Trophoblast cell (in vitro differentiated cells and primary cell): ENCODE data around the gene HECTD4.
"Not testable (repeated sequence)": the region's sequence is repeated elsewhere in the genome, so short reads cannot be mapped to it uniquely, and the experiment has no call there.

Source experiments
- DNase-seq, 2 donors: peaks; one replicate each; pipeline ENCODE4 v3.0.0-alpha.2; 2016
- H2AFZ ChIP-seq: 2 replicates; pipeline ENCODE4 v1.6.1; 2013; ENCODE audit warnings: low read length, moderate library complexity, mild to moderate bottlenecking; ENCODE audit not compliant: insufficient read depth, poor library complexity
- H2AK5ac ChIP-seq: 2 replicates; pipeline ENCODE4 v1.6.1; 2013; ENCODE audit warnings: mild to moderate bottlenecking, low read length
- H2BK120ac ChIP-seq: 2 replicates; pipeline ENCODE4 v1.6.1; 2013; ENCODE audit warnings: low read length, mild to moderate bottlenecking, moderate library complexity; ENCODE audit not compliant: insufficient read depth, poor library complexity
- H2BK12ac ChIP-seq: 2 replicates; pipeline ENCODE4 v1.6.1; 2013; ENCODE audit warnings: mild to moderate bottlenecking, low read length, moderate library complexity
- H2BK5ac ChIP-seq: 2 replicates; pipeline ENCODE4 v1.6.1; 2013; ENCODE audit warnings: low read length, low read depth, moderate library complexity, mild to moderate bottlenecking; ENCODE audit not compliant: poor library complexity
- H3K14ac ChIP-seq: 2 replicates; pipeline ENCODE4 v1.6.1; 2013; ENCODE audit warnings: mild to moderate bottlenecking, low read length
- H3K18ac ChIP-seq: 2 replicates; pipeline ENCODE4 v1.6.1; 2013; ENCODE audit warnings: mild to moderate bottlenecking, low read length
- H3K23ac ChIP-seq: 2 replicates; pipeline ENCODE4 v1.6.1; 2013; ENCODE audit warnings: low read length
- H3K27ac ChIP-seq: 2 replicates; pipeline ENCODE4 v1.5.1; 2013; ENCODE audit warnings: low read depth, mild to moderate bottlenecking, inconsistent platforms, low read length, moderate library complexity
- H3K27me3 ChIP-seq: 2 replicates; pipeline ENCODE4 v1.6.1; 2013; ENCODE audit warnings: inconsistent platforms, mild to moderate bottlenecking, low read length, moderate library complexity; ENCODE audit not compliant: insufficient read depth
- H3K36me3 ChIP-seq, 2 experiments: 1 replicate in 1 of 2; 2 replicates in 1 of 2; pipeline ENCODE4 v1.6.1; 2013; ENCODE audit warnings: low read length in 2 of 2, mild to moderate bottlenecking in 2 of 2, moderate library complexity in 1 of 2; ENCODE audit not compliant: insufficient read depth in 2 of 2, control insufficient read depth in 1 of 2
- H3K4ac ChIP-seq: 2 replicates; pipeline ENCODE4 v1.6.1; 2013; ENCODE audit warnings: low read depth, mild to moderate bottlenecking, low read length, moderate library complexity
- H3K4me1 ChIP-seq, 2 experiments: 1 replicate in 1 of 2; 2 replicates in 1 of 2; pipeline ENCODE4 v1.6.1; 2013; ENCODE audit warnings: low read length in 2 of 2, mild to moderate bottlenecking in 2 of 2, moderate library complexity in 1 of 2; ENCODE audit not compliant: insufficient read depth in 2 of 2, control insufficient read depth in 1 of 2
- H3K4me2 ChIP-seq: 2 replicates; pipeline ENCODE4 v1.6.1; 2013; ENCODE audit warnings: inconsistent platforms, mild to moderate bottlenecking, low read length, moderate library complexity
- H3K4me3 ChIP-seq: 2 replicates; pipeline ENCODE4 v1.5.1; 2013; ENCODE audit warnings: mild to moderate bottlenecking, low read depth, low read length, inconsistent platforms
- H3K79me1 ChIP-seq: one replicate; pipeline ENCODE4 v1.6.1; 2013; ENCODE audit warnings: low read length
- H3K79me2 ChIP-seq: 2 replicates; pipeline ENCODE4 v1.6.1; 2013; ENCODE audit warnings: low read length, mild to moderate bottlenecking; ENCODE audit not compliant: control insufficient read depth, insufficient read depth, poor library complexity
- H3K9ac ChIP-seq: 2 replicates; pipeline ENCODE4 v1.6.1; 2013; ENCODE audit warnings: mild to moderate bottlenecking, low read length
- H3K9me3 ChIP-seq: 2 replicates; pipeline ENCODE4 v1.6.1; 2013; ENCODE audit warnings: low read depth, mild to moderate bottlenecking, control low read depth, inconsistent platforms, low read length; ENCODE audit not compliant: insufficient read depth
- H4K12ac ChIP-seq: 2 replicates; pipeline ENCODE4 v1.6.1; 2013; ENCODE audit warnings: low read depth, mild to moderate bottlenecking, low read length, moderate library complexity
- H4K8ac ChIP-seq: 2 replicates; pipeline ENCODE4 v1.6.1; 2013; ENCODE audit warnings: low read depth, mild to moderate bottlenecking, low read length, moderate library complexity
- H4K91ac ChIP-seq: one replicate; pipeline ENCODE4 v1.6.1; 2013; ENCODE audit warnings: low read depth, mild to moderate bottlenecking, low read length, moderate library complexity
- WGBS: extraction: QIAGEN DNeasy Blood & Tissue Kit; methylation state at CpG from one replicate; pipeline ENCODE4 v1.1.7; 2013; ENCODE audit warnings: missing lambda C conversion rate; ENCODE audit not compliant: insufficient read length, insufficient coverage; ENCODE audit errors: extremely low coverage; 5-methylcytosine and 5-hydroxymethylcytosine counted together

HECTD4 gene

DNA sequence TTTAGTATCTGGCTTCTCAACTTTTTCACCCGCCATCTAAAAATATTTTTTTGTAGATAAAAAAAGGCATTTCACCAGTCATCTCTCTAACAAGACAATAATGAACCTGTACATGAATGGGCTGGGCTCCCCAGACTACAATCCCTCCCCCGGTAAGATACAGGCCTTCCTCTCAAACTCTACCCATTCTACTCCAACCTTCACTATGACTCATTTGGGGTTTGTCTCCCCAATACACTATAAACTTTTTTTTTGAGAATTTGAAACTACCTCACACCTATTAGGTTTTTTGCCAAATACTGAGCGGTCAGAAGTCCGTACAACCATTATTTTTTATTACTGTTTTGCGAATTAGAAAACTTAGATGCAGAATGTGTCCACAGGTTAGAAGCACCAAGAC is 26.4 kb upstream of the HECTD4 start:
- Histone ChIP-seq H4K8ac (peak overlapping the region; percentile 96), H3K79me1 (peaks cover 5% of the 10 kb centered on the region), H3K36me3 (peaks cover 13 to 36% of the 10 kb centered on the region in 2 experiments), H3K14ac (no peak overlapping the region), H4K91ac (no peak overlapping the region), H3K79me2 (peaks cover 5% of the 10 kb centered on the region), H3K4ac (peak overlapping the region; percentile 94), H3K4me1 (peaks cover 0 to 3% of the 10 kb centered on the region in 2 experiments), H3K27ac (peak overlapping the region; percentile 88), H2BK120ac (no peak overlapping the region), H2AK5ac (no peak overlapping the region), H3K9me3 (no peaks in the 10 kb centered on the region), H3K18ac (no peak overlapping the region), H3K23ac (no peak overlapping the region), H3K4me2 (peak overlapping the region; percentile 89), H3K27me3 (no peaks in the 10 kb centered on the region), H2BK5ac (no peak overlapping the region), H4K12ac (no peak overlapping the region), H3K4me3 (peak overlapping the region; percentile 92), H3K9ac (peak overlapping the region; percentile 100), H2BK12ac (no peak overlapping the region), H2AFZ (no peak overlapping the region)
- WGBS: no CpG with 5 or more reads among the region's 5 CpGs
- DNase-seq: no peak

DNA sequence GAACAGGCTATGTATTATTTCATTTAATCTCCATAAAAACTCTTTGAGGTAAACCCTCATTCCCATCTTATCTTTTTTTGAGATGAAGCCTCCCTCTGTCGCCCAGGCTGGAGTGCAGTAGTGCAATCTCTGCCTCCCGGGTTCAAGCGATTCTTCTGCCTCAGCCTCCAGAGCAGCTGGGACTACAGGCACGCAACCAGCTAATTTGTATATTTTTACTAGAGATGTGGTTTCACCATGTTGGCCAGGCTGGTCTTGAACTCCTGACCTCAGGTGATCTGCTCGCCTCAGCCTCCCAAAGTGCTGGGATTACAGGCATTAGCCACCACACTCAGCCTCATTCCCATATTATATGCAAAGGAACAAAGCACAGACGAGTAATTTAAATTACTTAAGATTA is 25.5 kb upstream of the HECTD4 start:
- H3K27ac ChIP-seq, H3K79me1 ChIP-seq, H2AFZ ChIP-seq, H3K18ac ChIP-seq, H3K4me3 ChIP-seq, H3K4ac ChIP-seq, H3K4me1 ChIP-seq, H3K14ac ChIP-seq, H2BK5ac ChIP-seq, H3K27me3 ChIP-seq, H2BK12ac ChIP-seq, H3K9me3 ChIP-seq, DNase-seq, H3K79me2 ChIP-seq, H2AK5ac ChIP-seq, H4K8ac ChIP-seq, H3K9ac ChIP-seq, H4K12ac ChIP-seq, H4K91ac ChIP-seq, H3K23ac ChIP-seq, H2BK120ac ChIP-seq: not testable (repeated sequence)
- WGBS: no CpG with 5 or more reads among the region's 6 CpGs
- Histone ChIP-seq H3K36me3 (peaks cover 13 to 36% of the 10 kb centered on the region in 2 experiments), H3K4me2 (peak overlapping the region; percentile 42)

DNA sequence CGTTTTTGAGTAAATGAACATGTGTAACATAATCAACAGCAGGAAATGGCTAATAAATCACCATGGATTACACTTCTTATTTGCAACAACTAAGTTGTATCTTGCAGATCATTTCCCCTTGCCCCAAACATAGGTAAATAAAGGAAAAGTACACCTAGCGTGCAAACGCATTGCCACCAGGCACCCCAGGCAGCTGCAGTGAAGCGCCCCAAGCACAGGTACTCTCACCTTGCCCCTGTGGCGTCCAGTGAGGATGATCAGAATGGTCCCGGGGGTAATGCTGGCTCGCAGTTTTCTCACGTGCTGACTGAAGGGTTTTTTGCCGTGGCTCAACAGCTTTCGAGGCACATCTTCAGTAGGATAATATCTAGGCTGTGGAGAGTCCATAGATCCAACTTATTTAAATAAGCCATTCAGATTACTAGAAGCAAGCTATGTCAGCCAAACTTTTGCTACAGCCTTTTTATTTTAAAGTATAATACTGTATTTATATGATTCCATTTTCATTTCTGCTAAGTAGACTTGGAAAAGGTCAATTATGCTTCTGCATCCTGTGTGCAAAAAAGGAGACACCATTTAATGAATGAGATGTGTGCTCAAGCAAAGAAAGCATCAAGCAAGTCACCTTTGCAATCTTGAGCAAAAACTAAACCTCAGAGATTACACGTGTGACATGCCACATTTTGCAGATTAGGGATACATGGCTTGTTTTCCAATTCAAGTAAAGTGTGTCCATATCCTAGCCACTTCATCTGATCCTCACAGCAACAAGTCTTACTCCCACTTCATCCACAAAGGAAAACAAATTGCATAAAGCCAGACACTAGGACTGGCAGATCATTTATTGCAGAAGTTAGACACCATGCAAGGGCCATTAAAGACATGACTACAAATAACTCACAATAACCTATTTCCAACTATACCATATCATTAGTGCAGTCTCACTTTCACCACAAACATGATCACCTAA is 24.6 kb upstream of the HECTD4 start:
- Histone ChIP-seq H3K27ac (no peak overlapping the region), H3K4me3 (no peak overlapping the region), H2AFZ (no peak overlapping the region), H3K79me1 (peaks cover 5% of the 10 kb centered on the region), H4K12ac (no peak overlapping the region), H3K4me1 (peaks cover 0 to 3% of the 10 kb centered on the region in 2 experiments), H2BK5ac (no peak overlapping the region), H2BK120ac (no peak overlapping the region), H4K8ac (no peak overlapping the region), H3K4ac (no peak overlapping the region), H3K79me2 (peaks cover 5% of the 10 kb centered on the region), H3K36me3 (peaks cover 13 to 36% of the 10 kb centered on the region in 2 experiments), H3K23ac (no peak overlapping the region), H3K27me3 (no peaks in the 10 kb centered on the region), H3K9me3 (no peaks in the 10 kb centered on the region), H3K9ac (no peak overlapping the region), H4K91ac (no peak overlapping the region), H2AK5ac (no peak overlapping the region), H3K18ac (no peak overlapping the region), H3K4me2 (peak overlapping the region; percentile 26), H2BK12ac (no peak overlapping the region), H3K14ac (no peak overlapping the region)
- DNase-seq: no peak
- no CpG with 5 or more reads among the region's 11 CpGs for WGBS

DNA sequence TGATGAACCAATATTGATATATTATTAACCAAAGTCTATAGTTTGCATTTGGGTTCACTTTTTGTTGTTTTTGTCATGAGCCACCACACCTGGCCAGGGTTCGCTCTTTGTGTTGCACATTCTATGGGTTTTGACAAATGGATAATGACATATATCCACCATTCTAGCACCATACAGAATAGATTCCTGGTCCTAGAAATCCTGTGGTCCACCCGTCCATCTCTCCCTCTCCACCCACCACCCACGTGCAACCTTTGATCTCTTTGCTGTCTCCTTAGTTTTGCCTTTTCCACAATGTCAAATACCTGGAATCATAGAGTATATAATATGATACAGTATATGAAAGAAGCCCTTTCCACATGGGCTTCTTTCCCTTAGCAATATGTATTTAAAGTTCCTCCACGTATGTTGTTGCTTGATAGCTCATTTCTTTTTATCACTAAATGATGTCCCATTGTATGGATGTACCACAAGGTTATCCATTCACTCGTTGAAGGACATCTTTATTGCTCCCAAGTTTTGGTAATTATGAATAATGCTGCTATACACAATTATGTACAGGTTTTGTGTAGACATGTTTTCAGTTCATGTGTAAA is 19.8 kb upstream of the HECTD4 start:
- H3K79me2 ChIP-seq: no peaks in the 10 kb centered on the region
- no peak overlapping the region for H3K4me2 ChIP-seq
- no peak overlapping the region for H3K18ac ChIP-seq
- H3K14ac ChIP-seq: no peak overlapping the region
- H3K27me3 ChIP-seq: no peaks in the 10 kb centered on the region
- H3K36me3 ChIP-seq: peaks cover 10 to 25% of the 10 kb centered on the region in 2 experiments
- H2AK5ac ChIP-seq: no peak overlapping the region
- H4K8ac ChIP-seq: no peak overlapping the region
- H3K9ac ChIP-seq: no peak overlapping the region
- no peak overlapping the region for H4K91ac ChIP-seq
- no peaks in the 10 kb centered on the region for H3K79me1 ChIP-seq
- H2BK120ac ChIP-seq: no peak overlapping the region
- no peak overlapping the region for H2BK5ac ChIP-seq
- no peak for DNase-seq
- no peak overlapping the region for H3K4ac ChIP-seq
- no CpG with 5 or more reads among the region's 5 CpGs for WGBS
- H3K9me3 ChIP-seq: no peaks in the 10 kb centered on the region
- no peak overlapping the region for H3K27ac ChIP-seq
- no peak overlapping the region for H2BK12ac ChIP-seq
- no peaks in the 10 kb centered on the region for H3K4me1 ChIP-seq
- H2AFZ ChIP-seq: no peak overlapping the region
- no peak overlapping the region for H4K12ac ChIP-seq
- no peak overlapping the region for H3K23ac ChIP-seq
- no peak overlapping the region for H3K4me3 ChIP-seq
